RPMI7951 (cell line): ENCODE data around the gene RAB7B. TPM values are rescaled to one million over a fixed set of nuclear protein-coding genes. Genes with fewer than 3 reads are reported as not detected.
A peak's percentile ranks its signal among the peaks of the same experiment; 100 is the strongest.

ENCODE experiments used
- DNase-seq: peaks from one replicate; pipeline ENCODE4 v3.0.0-alpha.2; 2012; ENCODE audit warnings: low read depth
- total RNA-seq: library from RNA; depleted of rRNA; stranded (reverse); fragments of >200 nt; shearing (Covaris generic); gene quantifications from 2 replicates; pipeline ENCODE4 v1.2.3, GENCODE V29; 2014

Gene RAB7B
- total RNA-seq, 1 experiment from 2014 or later, result 0.96 TPM

DNA sequence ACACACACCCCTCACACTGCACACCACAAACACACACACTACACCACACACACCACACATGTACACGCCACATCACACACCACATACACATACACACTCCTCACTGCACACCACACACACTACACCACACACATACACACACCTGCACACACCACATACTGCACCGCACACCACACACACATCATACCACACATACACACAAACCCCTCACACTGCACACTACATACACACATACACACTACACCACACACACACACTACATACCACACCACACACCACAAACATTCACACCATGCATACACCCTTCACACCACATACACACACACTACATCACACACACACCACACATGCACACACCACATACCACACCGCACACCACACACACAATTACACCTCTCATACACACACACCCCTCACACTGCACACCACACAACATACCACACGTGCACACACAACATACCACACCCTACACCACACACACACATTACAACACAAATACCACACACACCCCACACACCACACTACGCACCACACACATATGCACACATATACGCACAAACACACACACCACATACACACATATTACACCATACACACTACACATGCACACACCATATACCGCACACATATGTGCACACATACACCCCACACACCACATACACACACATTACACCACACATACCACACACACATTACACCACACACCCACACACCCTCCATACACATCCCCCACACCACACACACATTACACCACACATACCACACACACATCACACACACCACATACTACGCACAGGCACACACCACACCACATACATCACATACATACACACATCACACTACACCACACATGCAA, 29.6 kb downstream of the RAB7B start:
- DNase-seq, result no peak

DNA sequence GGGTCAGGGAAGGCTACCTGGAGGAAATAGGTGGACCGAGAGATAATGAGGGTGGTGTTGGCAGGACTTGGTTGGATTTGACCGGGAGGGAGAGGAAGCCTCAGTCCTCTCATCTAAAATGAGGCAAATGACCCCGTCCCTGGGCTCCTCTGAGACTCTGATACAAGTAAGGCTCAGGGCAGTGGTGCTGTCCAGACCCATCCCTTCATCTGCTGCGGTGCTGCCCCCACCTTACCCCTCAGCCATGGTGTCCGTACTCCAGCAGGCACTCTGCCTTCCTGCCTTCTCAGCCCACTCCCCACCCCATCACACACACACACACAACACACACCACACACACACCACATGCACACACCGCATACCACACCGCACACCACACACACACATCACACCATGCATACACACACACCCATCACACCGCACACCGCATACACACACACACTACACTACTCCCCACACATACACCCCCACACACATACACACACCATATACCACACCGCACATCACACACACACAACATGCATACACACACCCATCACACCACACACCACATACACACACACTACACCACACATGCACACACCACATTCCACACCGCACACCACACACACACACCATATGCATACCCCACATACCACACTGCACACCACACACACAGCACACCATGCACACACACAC, 30.6 kb downstream of the RAB7B start:
- DNase-seq, result peak; percentile 21

DNA sequence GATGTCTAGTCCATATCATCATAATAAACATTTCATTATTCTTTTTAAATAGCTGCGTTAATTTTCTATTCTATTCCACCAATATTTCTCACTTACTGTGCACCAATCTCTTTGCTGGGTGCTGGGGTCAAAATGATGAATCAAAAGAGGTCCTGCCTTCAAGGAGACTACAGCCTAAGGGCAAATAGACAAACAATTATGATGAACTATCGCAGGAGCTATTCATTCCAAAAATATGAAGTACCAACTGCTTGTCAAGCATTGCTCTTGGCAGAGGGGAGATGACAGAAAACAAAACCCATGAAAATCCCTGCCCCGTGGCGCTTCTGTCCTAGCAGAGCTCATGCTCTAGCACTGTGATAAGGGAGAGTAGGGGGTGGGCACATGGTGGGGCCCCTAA, 31.1 kb downstream of the RAB7B start:
- DNase-seq, result no peak

DNA sequence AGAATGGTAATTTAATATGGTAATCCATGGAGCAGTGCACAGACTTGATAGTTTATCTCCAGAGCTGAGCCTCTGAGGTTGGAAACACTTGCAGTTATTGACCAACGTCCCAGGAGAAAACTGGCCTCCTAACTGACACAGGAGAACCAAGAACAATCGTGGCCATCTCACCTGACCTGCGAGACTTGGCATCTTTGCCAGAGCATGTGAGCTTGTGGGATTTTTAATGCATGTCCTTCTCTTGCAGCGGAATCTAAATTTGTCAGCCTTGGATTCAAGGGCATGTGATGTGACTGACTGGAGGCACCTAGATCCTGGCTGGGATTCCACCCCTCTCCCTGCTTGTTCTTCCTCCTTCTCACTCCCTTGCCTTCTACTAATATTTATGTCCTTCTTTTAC, 32.1 kb downstream of the RAB7B start:
- no peak for DNase-seq

DNA sequence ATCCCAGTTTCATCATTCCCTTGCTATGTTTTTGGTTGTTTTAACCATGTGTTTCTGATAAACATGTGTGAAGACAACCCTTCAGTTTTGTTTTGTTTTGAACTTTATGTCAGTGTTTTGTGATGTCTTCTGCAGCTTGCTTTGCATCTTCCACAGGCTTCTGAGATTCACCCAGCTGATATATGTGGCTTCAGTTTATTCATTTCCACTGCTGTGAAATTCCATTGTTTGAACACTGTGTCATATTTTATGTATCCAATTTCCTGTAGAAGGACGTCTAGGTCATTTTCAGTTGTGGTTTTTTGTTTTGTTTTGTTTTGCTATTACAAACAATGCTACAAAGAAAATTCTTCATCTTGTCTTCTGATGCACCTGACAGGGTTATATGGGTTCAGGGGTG, 32.7 kb downstream of the RAB7B start:
- no peak for DNase-seq

DNA sequence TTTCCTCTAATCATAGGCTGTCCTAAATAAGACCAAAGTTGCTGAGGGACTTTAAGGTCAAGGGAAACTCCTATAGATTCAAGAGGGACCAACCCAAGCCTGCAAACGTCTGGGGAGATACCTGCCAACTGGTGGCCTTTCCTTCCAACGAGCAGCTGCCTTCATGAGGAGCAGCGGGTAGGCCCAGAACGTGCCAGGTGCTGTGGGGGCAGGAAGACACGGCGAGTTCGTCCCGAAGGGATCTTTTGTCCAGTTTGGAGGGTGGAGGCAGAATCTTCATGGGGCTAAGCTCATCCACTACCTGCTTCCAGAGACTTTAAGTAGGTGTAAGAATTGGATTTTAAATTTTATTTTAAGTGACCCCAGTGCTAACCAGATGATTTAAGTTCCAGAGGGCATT, 34.0 kb downstream of the RAB7B start:
- no peak for DNase-seq

DNA sequence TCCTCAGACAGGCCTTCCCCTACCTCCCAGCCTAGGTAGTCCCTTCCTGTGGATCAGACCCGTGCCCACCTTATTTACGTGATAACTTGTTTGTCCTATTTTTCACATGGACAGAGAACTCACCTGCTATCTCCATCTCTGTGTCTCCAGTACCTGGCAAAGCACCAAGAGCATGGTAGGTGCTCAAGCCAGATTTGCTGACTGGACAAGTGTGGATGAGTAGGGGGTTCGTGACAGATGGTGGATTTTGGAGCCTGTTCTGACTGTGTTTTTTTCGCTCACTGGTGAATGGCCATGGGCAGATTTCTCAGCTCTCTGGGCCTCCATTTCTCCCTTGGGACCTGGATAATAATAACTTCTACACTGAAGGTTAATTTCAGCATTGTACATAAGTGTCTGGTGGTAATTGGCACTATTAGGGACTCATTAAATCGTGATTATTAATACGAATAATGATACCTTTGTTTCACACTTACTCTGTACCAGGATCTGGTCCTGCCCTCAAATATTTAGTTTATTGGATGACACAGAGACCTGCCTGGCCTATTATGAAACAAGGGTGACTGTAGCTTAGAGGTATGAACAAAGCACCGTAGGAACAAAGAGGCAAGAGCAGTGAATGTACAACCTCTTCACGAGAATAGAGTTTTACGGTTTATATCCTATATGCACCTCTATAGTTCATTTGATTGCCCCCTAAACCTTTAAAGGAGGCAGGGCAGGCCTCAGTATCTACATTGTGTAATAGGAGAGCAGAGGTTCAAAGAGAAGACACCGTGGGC, 35.5 kb downstream of the RAB7B start:
- no peak for DNase-seq

DNA sequence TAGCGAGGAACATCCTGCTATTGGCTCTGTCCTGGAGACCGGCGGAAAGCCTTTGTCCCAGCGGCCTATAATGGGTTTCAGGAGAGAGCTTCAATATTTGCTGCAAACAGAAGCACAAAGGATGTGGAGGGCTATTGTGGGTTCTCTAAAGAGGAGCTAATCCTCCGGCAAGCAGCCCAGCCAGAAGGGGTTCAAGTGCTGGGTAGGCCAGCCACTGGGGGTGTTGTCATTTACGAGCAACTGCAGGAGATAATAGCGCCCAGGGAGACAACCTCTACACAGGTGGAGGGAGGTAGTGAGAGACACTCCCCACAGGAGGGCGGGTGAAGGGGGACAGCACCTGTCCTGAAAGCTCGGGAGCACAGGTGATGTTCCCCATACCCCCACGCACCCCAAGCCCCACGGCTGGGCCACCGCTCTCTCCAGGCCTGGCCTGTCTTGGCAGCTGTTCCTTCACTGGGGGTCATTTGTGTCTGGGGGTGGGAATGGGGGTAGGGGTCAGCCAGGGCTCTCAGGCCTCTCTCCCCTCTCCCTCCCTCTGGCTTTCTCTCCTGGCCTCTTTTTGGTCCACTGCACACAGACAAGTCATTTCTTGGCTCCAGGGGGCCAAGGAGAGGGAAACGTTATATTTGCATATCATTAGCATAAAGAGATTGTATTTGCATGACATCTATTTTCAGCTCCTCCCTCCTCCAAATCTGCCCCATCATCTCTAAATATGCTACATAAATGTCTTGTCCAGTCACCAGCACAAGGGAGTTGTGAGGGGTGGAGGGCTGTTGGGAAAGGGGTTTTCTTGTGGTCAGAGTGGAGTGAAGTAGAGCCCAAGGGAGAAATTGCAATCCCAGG, 37.9 kb downstream of the RAB7B start:
- no peak for DNase-seq

DNA sequence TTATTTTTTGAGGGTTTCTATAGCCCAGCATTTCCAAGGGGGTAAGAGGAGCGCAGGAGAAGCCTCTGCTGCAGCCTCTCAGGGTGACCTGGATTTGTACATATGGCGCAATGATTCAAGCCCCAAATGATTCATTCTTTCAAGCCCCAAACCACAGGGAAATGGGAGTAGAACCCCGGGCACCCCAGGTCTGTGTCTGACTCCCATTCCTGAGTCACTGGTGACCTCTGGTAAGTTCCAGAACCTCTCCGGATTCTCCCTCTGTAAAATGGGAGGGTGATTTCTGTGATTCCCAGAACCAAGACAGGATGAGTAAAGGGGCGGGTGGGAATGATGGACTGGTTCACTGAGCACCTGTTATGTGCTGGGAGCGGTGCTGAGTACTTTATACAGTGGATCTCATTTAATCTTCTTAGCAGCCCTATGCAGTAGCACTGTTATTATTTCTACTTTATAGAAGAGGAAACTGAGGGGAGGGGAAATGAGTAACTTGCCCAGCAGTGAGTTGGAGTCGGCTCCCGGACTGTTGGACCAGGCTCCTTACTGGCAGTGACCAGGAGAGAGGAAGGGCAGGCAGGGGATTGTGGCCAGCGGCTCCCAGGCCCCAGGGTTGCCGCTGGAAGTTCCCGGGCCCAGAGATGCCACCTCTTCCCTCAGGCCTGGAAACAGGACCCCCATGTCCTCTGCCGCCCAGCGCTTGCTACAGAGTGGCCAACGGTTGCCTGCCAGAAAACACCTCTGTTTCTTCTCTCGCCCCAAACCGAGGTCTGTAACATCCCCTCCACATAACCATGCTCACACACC, 39.6 kb downstream of the RAB7B start:
- DNase-seq, result peak; percentile 92

DNA sequence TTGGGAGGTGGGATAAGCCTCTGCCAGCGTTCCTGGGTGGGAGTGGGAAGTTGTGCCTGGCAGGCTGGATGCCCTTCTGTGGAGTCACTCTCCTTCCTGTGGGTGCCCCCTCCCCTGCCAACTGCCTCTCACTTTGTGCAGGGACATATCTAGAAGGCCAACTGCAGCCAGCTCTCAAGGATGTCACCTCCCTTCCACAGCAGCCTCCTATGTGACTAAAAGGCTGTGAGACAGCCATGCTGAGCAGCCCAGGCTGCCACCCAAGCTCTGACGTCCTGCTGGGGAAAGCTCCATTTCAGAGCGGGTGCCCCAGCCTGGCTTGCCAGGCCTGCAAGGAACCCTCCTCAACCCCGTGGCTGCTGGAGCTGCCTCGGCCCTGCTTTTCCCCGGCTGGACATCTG, 40.4 kb downstream of the RAB7B start:
- peak; percentile 49 for DNase-seq

DNA sequence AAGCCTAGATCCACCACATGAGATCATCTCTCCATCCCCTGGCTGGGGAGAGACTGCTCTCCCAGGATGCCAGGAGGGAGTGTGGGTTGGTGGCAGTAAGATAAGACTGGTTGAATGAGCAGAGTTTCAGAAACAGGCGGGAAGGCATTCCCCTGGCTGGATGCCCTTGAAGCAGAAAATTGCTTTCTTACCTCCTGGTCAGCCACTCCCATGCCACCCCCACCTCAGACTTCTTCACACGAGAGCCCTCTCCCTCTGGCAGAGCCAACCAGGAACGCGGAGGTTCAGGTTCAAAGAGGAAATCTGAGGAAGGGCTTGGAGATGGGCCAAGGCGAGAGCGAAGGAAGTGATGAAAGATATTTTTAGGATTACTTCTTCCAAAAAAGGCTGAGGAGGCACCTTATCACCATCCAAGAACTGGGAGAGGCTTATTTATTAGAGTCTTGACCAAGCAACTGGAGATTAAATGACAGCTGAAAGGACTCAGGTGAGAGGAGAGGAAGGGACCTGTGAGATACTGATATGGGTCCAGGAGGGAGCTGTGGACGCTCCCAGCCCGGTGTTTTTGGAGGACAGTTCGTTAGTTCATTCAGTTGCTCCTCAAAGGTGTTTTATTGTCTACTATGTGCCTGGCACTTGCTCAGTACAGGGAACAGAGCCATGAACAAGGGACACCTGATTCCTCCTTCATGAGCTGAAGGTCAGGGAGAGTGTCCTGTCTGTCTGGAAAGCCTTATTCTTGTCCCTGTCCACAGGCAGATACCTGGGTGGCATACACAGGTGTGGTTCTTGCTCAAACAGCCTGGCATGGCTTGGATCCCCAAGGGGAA, 41.0 kb downstream of the RAB7B start:
- peak; percentile 43 for DNase-seq

DNA sequence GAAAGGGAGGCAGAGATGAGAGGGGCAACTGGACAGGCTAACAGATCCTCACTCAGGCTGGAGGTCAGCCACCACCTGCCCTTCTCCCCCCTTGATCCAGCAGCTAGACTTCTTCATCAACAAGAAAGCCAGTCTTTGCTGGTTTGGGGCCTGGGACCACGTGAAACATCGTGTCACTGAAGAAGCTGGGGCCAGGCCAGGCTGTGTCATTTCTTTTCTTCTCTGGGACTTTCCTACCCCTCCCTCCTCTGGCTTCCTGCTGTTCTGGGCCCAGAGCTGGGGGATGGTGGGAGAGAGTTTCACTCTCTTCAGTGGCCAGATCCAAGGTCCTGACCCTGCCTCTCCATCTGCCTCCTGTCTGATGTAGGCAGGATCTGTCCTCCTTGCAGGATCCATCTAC, 41.8 kb downstream of the RAB7B start:
- peak; percentile 31 for DNase-seq

DNA sequence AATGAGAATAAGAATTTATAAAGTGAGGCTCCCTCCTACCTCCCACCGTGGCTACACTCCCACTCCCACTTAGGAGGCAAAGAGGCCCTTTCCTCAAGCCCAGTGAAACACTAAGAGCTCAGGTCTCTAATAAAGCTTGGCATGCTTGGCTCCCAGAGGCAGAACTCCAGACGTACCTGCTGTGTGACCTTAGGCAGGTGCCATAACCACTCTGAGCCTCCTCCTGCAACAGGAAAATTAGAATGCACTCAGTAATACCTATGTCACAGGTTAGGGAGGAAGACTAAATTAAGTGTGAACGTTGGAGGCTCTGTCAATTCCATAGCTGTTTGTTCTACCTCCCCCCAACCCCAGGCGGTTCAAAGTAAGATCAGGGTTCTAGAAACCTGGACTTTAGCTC, 43.4 kb downstream of the RAB7B start:
- no peak for DNase-seq

DNA sequence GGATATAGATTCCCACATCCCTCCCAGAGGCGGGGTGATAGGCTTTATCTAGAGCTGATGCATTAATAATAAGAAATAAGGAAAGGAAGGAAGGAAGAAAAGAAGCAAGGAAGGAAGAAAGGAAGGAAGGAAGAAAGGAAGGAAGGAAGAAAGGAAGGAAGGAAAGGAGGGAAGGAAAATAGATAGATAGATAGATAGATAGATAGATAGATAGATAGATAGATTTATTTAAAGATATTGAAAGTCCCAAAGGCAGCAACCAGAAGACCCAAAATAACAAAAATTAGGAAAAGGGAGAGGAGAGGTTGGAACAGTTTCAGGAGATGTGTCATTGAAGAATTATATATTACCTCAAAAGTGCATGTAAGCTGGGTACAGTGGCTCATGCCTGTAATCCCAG, 47.7 kb downstream of the RAB7B start:
- DNase-seq, result no peak

DNA sequence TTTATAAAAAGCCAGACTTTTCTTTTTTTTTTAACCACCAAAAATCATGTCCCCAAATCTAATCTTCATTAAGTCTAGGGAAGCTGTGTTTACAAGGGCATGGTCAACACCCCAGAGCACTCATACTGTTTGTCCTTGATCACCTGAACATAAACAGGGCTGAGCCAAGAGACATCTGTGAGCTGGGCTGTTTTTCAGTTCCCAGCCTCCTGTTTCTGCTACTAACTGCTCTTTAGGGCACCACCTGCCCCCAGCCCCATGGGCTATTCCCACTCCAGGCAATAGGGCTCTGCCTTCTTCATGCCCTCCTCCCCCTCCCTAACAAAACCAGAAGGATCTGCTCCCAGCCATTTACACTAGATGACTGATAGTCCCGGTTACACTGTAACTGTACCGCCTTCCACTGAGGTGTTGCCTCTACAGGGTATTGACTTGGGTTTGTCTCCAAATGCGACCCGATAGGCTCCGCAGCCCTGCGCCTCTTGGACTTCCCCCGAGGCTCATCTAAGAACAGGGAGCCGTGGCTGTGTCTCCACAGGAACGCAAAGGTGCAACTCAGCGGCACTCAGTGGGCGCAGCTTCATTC, 48.3 kb downstream of the RAB7B start:
- DNase-seq, result no peak

DNA sequence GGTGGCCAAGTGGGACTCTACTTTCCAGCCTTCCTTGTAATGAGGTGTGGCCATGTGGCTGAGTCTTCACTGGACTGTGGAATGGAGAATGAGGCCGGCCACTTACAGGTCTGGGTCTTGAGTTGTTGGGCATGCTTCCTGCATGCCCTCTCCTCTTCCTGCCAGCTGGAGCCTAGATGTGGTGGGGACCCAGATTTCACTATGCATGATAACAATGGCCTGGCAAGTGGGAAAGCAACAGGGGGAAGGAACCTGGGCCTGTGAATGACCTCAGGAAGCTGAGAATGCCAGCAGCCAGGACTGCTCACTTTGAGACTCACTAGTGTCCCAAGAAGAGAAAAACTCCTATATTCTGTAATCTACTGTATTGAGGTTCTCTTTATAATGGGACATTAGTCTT, 51.4 kb downstream of the RAB7B start:
- DNase-seq, result no peak

DNA sequence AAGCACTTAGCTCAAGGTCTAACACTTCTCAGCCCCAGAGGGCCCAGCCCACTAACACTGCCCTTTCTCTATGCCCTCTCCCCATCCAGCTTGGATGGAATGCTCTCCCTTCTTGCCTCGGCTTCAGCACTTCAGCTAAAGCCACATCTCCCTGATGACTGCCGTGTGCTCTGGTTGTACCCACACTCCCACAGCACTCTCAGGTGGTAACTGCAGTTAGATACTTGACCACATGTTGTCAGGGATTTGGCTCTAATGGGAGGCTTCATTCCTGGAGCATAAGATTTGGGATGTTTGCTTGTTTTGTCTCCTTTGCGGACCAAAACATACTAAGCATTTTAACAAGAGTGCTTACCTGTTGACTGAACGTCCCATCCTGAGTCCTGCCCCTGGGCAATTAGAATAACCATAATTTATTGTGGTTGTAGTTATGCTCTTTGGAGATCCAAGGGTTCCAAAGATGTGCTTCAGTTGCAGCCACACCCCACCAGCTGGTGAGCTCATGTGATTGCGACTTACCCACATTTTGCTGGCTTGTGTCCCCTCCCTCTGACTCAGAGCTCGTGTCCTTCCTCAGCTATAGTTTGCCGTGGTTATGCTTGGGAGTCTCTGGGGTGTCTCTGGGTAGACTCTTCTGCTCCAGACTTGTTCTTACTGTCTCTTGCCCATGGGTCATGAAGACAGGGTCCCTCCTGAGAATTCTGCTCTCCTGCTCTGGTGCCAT, 52.2 kb downstream of the RAB7B start:
- DNase-seq, result peak; percentile 80

DNA sequence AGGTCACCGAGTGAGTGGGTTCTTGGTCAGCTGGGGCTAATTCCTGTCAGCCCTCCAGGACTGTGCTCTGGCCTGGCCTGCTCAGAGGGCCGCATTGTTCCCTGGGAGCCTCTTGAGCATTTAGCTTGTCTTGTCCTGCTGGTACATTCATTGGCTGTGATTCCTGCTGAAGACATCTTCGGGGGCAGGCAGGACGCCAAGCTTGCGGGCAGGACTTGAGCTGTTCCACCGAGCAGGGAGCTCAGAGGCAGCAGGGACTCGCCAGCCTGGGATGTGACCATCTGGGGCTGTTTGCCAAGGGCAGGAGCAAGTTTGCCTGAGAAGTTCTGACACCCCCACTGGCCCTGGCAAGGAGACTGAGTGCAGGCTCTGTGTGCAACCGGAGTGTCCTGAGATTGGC, 52.9 kb downstream of the RAB7B start:
- peak; percentile 94 for DNase-seq

DNA sequence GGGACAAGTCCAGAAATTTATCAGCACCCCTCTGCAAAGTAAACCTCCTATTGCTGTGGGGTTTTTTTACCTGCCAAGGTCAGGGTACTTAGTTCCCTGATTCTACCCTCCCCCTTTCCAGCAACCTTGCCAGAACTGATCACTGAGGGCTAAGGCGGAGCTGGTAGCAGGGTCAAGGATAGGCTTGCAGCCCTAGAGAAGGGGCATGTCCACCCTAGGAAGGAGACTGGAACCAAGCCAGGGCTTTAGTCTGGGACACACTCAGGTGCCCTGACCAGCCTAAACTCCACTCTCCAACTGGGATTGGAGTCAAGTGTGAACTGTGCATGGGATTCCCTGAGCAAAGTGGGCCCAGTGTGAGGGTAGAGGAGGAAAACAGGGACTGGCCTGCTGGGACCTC, 53.4 kb downstream of the RAB7B start:
- DNase-seq, result no peak
